ENCODE measurements around the gene SLC25A51.

SLC25A51 gene

GRCh38 chr9:37862530-37862929 is 41.4 kb downstream of the SLC25A51 start:
- no peak for DNase-seq (ENCODE audit: low read depth)
- no peak overlapping the region for H3K4me3 ChIP-seq (ENCODE audit: low read length)
- TF ChIP-seq CTCF (conservative IDR thresholded peaks at IDR 0.05; ENCODE audit: low read length), result no peak

- peak; percentile 18 for DNase-seq (ENCODE audit: low read depth)
- H3K4me3 ChIP-seq (ENCODE audit: low read length), result no peak overlapping the region
- TF ChIP-seq CTCF (conservative IDR thresholded peaks at IDR 0.05; ENCODE audit: low read length), result peak; percentile 32
Measured at GRCh38 chr9:37859043-37859442, 44.9 kb downstream of the SLC25A51 start.

- TF ChIP-seq CTCF (conservative IDR thresholded peaks at IDR 0.05; ENCODE audit: low read length), result no peak
- H3K4me3 ChIP-seq (ENCODE audit: low read length), result no peak overlapping the region
- DNase-seq (ENCODE audit: low read depth), result no peak
Measured at GRCh38 chr9:37856551-37856950, 47.4 kb downstream of the SLC25A51 start.

DNA sequence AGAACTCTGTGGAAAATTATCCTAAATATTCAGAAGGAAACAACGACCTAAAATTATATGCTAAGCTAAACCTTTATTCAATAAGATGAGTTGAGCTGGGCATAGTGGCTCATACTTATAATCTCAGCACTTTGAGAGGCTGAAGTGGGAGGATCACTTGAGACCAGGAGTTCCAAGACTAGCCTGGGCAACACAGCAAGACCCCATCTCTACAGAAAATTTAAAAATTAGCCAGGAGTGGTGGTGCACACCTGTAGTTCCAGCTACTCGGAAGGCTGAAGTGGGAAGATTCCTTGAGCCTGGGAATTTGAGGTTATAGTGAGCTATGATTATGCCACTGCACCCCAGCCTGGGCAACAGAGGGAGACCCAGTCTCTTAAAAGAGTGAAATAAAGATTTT is 51.7 kb downstream of the SLC25A51 start:
- TF ChIP-seq CTCF (conservative IDR thresholded peaks at IDR 0.05; ENCODE audit: low read length), result no peak
- no peak overlapping the region for H3K4me3 ChIP-seq (ENCODE audit: low read length)
- DNase-seq (ENCODE audit: low read depth), result no peak

GRCh38 chr9:37840560-37841194 is 63.2 kb downstream of the SLC25A51 start:
- TF ChIP-seq CTCF (conservative IDR thresholded peaks at IDR 0.05; ENCODE audit: low read length), result no peak
- no peak overlapping the region for H3K4me3 ChIP-seq (ENCODE audit: low read length)
- peak; percentile 55 for DNase-seq (ENCODE audit: low read depth)

DNA sequence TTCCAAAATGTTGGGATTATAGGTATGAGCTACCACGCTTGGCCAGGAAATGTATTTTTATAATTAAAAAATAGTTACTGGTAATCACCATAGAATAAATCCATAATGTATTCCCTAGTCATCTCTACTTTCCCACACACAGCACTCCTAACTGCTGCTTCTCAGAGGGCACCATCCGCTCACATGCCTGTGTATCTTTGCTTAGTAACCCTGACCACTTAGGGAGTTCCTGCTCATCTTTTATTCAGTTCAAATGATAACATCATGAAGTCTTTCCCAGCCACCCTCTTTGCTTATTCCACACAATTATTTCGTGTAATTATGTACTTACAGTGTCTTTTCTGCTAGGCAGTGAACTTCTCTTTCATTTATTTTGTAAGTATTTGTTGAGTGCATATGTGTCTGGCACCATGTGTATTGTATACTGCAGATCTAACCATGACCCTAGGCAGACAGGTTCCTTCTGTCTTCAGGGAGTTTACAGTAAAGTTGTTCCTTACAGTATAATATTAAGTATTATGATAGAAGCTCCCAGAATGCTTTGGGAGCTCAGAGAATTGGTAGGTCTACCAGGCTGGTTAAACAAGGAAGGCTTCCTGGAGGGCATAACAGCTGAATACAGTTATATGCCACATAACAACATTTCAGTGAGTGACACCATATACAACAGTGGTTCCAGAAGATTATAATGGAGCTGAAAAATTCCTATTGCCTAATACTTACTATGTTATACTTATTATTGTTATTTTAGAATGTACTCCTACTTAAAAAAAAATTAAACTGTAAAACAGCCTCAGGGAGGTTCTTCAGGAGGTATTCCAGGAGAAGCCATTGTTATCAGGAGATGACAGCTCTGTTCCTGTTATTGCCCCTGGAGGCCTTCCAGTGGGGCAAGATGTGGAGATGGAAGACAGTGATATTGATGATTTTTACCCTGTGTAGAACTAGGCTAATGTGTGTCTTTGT is 64.1 kb downstream of the SLC25A51 start:
- no peak overlapping the region for H3K4me3 ChIP-seq (ENCODE audit: low read length)
- TF ChIP-seq CTCF (conservative IDR thresholded peaks at IDR 0.05; ENCODE audit: low read length), result no peak
- peak; percentile 5 for DNase-seq (ENCODE audit: low read depth)

Data from AG10803 (cell line).